ENCODE data around the gene ARHGAP18. TPM values are rescaled to one million over a fixed set of nuclear protein-coding genes. Genes with fewer than 3 reads are reported as not detected.

ARHGAP18 gene
- total and polyA plus RNA-seq, 2 of the 13 experiments (the other 11 are each of a cell fraction or from before 2014, with no cell fraction given), result 58.2 to 115 TPM

GRCh38 chr6:129701721-129702455 is 8.1 kb downstream of the ARHGAP18 start:
- Histone ChIP-seq H3K36me3 (replicated peaks in 1 of 2; ENCODE audit: control insufficient read depth in 1 of 2, insufficient read depth in 2 of 2, low read length in 2 of 2) (peaks cover 2 to 18% of the 10 kb centered on the region in 2 experiments; a peak in 4 of 5 replicates), H4K20me1 (ENCODE audit: insufficient read depth, low read length) (no peaks in the 10 kb centered on the region; the same call in 1 of the 2 replicates), H3K9ac (ENCODE audit: insufficient read depth, low read depth, low read length) (no peak overlapping the region), H3K9me3 (ENCODE audit: low read length) (no peaks in the 10 kb centered on the region), H3K4me2 (ENCODE audit: low read depth, low read length) (peak overlapping the region; percentile 64), H2AFZ (ENCODE audit: low read length) (no peak overlapping the region), H3K79me2 (ENCODE audit: insufficient read depth, low read length) (peaks cover 98% of the 10 kb centered on the region), H3K27me3 (ENCODE audit: control insufficient read depth in 1 of 2, insufficient read depth in 2 of 2, low read length in 2 of 2) (no peaks in the 10 kb centered on the region), H3K4me1 (ENCODE audit: insufficient read depth, low read length) (peaks cover 100% of the 10 kb centered on the region), H3K4me3 (replicated peaks in 1 of 3; ENCODE audit: insufficient read depth in 1 of 3, low read depth in 2 of 3, low read length in 3 of 3) (no peak overlapping the region), H3K27ac (ENCODE audit: extremely low read length, insufficient read depth, low read length) (peak overlapping the region; percentile 37)
- no peak for FAIRE-seq
- intact Hi-C loops (cut with micrococcal nuclease; ENCODE audit: unreplicated experiment), result no loop called here
- CTCF ChIA-PET (ENCODE audit: low intra/inter-chr PET ratio, low total read pairs), result no interaction called here
- WGBS (ENCODE audit: low lambda C conversion rate), result 91% methylated on average over 4 of the region's 4 CpGs
- POLR2A ChIA-PET, result interaction anchor here (1.1 to 3.2 kb wide), 2 partner anchors 7 to 75 kb away, joined by 3 to 30 read pairs; partner anchors contain the start of gene ARHGAP18
- TF ChIP-seq, protein P1, sequence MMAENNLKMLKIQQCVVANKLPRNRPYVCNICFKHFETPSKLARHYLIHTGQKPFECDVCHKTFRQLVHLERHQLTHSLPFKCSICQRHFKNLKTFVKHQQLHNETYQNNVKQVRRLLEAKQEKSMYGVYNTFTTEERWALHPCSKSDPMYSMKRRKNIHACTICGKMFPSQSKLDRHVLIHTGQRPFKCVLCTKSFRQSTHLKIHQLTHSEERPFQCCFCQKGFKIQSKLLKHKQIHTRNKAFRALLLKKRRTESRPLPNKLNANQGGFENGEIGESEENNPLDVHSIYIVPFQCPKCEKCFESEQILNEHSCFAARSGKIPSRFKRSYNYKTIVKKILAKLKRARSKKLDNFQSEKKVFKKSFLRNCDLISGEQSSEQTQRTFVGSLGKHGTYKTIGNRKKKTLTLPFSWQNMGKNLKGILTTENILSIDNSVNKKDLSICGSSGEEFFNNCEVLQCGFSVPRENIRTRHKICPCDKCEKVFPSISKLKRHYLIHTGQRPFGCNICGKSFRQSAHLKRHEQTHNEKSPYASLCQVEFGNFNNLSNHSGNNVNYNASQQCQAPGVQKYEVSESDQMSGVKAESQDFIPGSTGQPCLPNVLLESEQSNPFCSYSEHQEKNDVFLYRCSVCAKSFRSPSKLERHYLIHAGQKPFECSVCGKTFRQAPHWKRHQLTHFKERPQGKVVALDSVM (CRISPR knock-in tag; IDR thresholded peaks at IDR 0.05), result 0 out of 2 replicates have a peak, but pooled peaks have one; percentile 37
- TF ChIP-seq, protein P2, sequence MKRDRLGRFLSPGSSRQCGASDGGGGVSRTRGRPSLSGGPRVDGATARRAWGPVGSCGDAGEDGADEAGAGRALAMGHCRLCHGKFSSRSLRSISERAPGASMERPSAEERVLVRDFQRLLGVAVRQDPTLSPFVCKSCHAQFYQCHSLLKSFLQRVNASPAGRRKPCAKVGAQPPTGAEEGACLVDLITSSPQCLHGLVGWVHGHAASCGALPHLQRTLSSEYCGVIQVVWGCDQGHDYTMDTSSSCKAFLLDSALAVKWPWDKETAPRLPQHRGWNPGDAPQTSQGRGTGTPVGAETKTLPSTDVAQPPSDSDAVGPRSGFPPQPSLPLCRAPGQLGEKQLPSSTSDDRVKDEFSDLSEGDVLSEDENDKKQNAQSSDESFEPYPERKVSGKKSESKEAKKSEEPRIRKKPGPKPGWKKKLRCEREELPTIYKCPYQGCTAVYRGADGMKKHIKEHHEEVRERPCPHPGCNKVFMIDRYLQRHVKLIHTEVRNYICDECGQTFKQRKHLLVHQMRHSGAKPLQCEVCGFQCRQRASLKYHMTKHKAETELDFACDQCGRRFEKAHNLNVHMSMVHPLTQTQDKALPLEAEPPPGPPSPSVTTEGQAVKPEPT (CRISPR knock-in tag; IDR thresholded peaks at IDR 0.05; ENCODE audit: low read depth), result no peak
- in situ Hi-C loops (cut with HindIII; ENCODE audit: extremely low pct_ligation_motif_present, low pct_unique_long_range_greater_than_20kb), result no loop called here
- no peak for DNase-seq (ENCODE audit: low spot score)
- BruUV-seq (replicated peaks), result no TSS peak
- ATAC-seq, result no peak
